ENCODE data around the gene LAMA1.

LAMA1 gene

GRCh38 chr18:6951336-6952090 lies 166.1 kb downstream of the LAMA1 start:
- no peaks in the 10 kb centered on the region for H3K36me3 ChIP-seq (ENCODE audit: control insufficient read depth, low read length)
- TF ChIP-seq CTCF (IDR thresholded peaks at IDR 0.05; ENCODE audit: low read depth, low read length, poor library complexity, severe bottlenecking): no peak
- TF ChIP-seq EZH2phosphoT487 (IDR thresholded peaks at IDR 0.05; ENCODE audit: borderline replicate concordance, low read length): no peak

GRCh38 chr18:6950641-6951040 lies 167.0 kb downstream of the LAMA1 start:
- no peaks in the 10 kb centered on the region for H3K4me1 ChIP-seq (ENCODE audit: control insufficient read depth, low read length)
- no peaks in the 10 kb centered on the region for H3F3A ChIP-seq (ENCODE audit: control insufficient read depth, insufficient read depth)
- H3K9me2 ChIP-seq (replicated peaks; ENCODE audit: control insufficient read depth, low read length): no peaks in the 10 kb centered on the region
- no peaks in the 10 kb centered on the region for H3K79me2 ChIP-seq (ENCODE audit: control insufficient read depth, low read length)
- no peaks in the 10 kb centered on the region for H3K27me3 ChIP-seq (ENCODE audit: control insufficient read depth, low read length)
- H3K9me3 ChIP-seq (ENCODE audit: control insufficient read depth, insufficient read depth, low read length): peaks cover 3% of the 10 kb centered on the region; the same call in 1 of the 2 replicates
- H3K4me2 ChIP-seq (ENCODE audit: low read length): no peak overlapping the region
- H3K27ac ChIP-seq (ENCODE audit: low read depth, low read length): no peak overlapping the region
- H4K20me1 ChIP-seq (ENCODE audit: control insufficient read depth, insufficient read depth, low read depth, low read length): no peaks in the 10 kb centered on the region
- no peak overlapping the region for H3K4me3 ChIP-seq (ENCODE audit: low read length)
- TF ChIP-seq EZH2phosphoT487 (IDR thresholded peaks at IDR 0.05; ENCODE audit: borderline replicate concordance, low read length): no peak
- no peak for TF ChIP-seq CTCF (IDR thresholded peaks at IDR 0.05; ENCODE audit: low read depth, low read length, poor library complexity, severe bottlenecking)
- no peaks in the 10 kb centered on the region for H3K36me3 ChIP-seq (ENCODE audit: control insufficient read depth, low read length)

More at GRCh38 chr18:6951336-6952090, 166.1 kb downstream of the LAMA1 start:
- no peaks in the 10 kb centered on the region for H3K27me3 ChIP-seq (ENCODE audit: control insufficient read depth, low read length)
- H3K4me3 ChIP-seq (ENCODE audit: low read length): no peak overlapping the region
- H3K9me2 ChIP-seq (replicated peaks; ENCODE audit: control insufficient read depth, low read length): no peaks in the 10 kb centered on the region
- no peak overlapping the region for H3K4me2 ChIP-seq (ENCODE audit: low read length)
- no peaks in the 10 kb centered on the region for H3F3A ChIP-seq (ENCODE audit: control insufficient read depth, insufficient read depth)
- no peak overlapping the region for H3K27ac ChIP-seq (ENCODE audit: low read depth, low read length)
- no peaks in the 10 kb centered on the region for H4K20me1 ChIP-seq (ENCODE audit: control insufficient read depth, insufficient read depth, low read depth, low read length)
- H3K4me1 ChIP-seq (ENCODE audit: control insufficient read depth, low read length): no peaks in the 10 kb centered on the region
- peaks cover 3% of the 10 kb centered on the region; the same call in 1 of the 2 replicates for H3K9me3 ChIP-seq (ENCODE audit: control insufficient read depth, insufficient read depth, low read length)
- no peaks in the 10 kb centered on the region for H3K79me2 ChIP-seq (ENCODE audit: control insufficient read depth, low read length)

GRCh38 chr18:6949800-6950586 lies 167.6 kb downstream of the LAMA1 start:
- TF ChIP-seq EZH2phosphoT487 (IDR thresholded peaks at IDR 0.05; ENCODE audit: borderline replicate concordance, low read length) (no peak), CTCF (IDR thresholded peaks at IDR 0.05; ENCODE audit: low read depth, low read length, poor library complexity, severe bottlenecking) (no peak)
- no peaks in the 10 kb centered on the region for H3K79me2 ChIP-seq (ENCODE audit: control insufficient read depth, low read length)
- no peaks in the 10 kb centered on the region for H4K20me1 ChIP-seq (ENCODE audit: control insufficient read depth, insufficient read depth, low read depth, low read length)

More at GRCh38 chr18:6949800-6950586, 167.6 kb downstream of the LAMA1 start:
- no peaks in the 10 kb centered on the region for H3F3A ChIP-seq (ENCODE audit: control insufficient read depth, insufficient read depth)
- no peaks in the 10 kb centered on the region for H3K9me2 ChIP-seq (replicated peaks; ENCODE audit: control insufficient read depth, low read length)
- no peak overlapping the region for H3K4me3 ChIP-seq (ENCODE audit: low read length)
- no peaks in the 10 kb centered on the region for H3K27me3 ChIP-seq (ENCODE audit: control insufficient read depth, low read length)
- H3K4me2 ChIP-seq (ENCODE audit: low read length): no peak overlapping the region
- H3K36me3 ChIP-seq (ENCODE audit: control insufficient read depth, low read length): no peaks in the 10 kb centered on the region
- H3K27ac ChIP-seq (ENCODE audit: low read depth, low read length): no peak overlapping the region
- no peaks in the 10 kb centered on the region for H3K4me1 ChIP-seq (ENCODE audit: control insufficient read depth, low read length)
- H3K9me3 ChIP-seq (ENCODE audit: control insufficient read depth, insufficient read depth, low read length): peaks cover 3% of the 10 kb centered on the region; the same call in 1 of the 2 replicates
